ENCODE results near the gene GEMIN4.
A peak's percentile ranks its signal among the peaks of the same experiment; 100 is the strongest.
"Not testable (repeated sequence)": the region's sequence is repeated elsewhere in the genome, so short reads cannot be mapped to it uniquely, and the experiment has no call there.

The GEMIN4 gene

DNA sequence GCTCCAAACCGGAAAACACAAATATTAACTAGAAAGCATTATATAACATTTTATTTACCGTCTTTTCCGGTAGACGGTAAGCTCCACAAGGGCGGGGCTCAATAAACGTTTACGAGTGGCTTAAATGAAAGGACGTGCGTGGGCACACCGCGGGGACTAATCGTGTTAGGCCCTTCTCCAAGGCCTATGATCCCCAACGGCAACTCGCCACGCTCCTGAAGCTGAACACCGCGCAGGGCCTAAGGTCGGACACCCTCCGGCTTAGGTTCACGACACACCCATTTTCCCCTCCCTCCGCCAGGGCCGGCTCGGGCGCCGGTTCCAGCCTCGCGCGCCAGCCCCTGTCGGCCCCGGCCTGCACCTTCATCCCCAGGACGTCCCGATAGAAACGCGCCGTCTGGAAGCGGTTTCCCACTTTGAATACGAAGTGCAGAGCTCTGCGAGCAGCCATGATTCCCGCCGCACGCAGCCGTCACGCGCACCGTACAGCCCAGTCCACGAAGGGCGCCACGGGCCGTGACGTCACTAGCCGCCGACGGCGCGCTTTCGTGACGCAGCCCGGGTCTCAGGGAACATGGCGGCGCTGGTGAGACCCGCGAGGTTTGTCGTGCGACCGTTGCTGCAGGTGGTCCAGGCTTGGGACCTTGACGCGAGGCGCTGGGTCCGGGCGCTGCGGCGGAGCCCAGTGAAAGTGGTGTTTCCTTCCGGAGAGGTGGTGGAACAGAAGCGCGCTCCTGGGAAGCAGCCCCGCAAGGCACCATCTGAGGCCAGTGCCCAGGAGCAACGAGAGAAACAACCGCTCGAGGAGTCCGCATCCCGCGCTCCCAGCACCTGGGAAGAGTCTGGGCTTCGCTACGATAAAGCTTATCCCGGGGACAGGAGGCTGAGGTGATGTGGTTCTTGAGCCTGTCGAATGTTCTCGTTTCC lies 30.0 kb upstream of the GEMIN4 start, which contains the start of the genes GLOD4 and MRM3:
GLOD4 (minus strand) TSS at position 476 of the 927 bp plus-strand sequence; CDS start at position 451, 25 bp downstream.
MRM3 (plus strand) TSS at position 549 of the 927 bp plus-strand sequence; CDS start at position 575, 26 bp downstream.
- Histone ChIP-seq H3K9ac (ENCODE audit: low read depth in 1 of 2, low read length in 2 of 2) (peak within 1 kb of the TSS; percentile 90 to 92), H3K4me1 (ENCODE audit: control insufficient read depth in 2 of 2, insufficient read depth in 2 of 2, low read length in 2 of 2) (peaks cover 14 to 18% of the 10 kb centered on the region in 2 donors), H3K27ac (ENCODE audit: low read depth in 2 of 2, low read length in 2 of 2) (peak within 1 kb of the TSS; percentile 86 to 89), H3K9me3 (ENCODE audit: control insufficient read depth in 2 of 2, low read length in 2 of 2) (no peaks in the 10 kb centered on the region), H3K36me3 (ENCODE audit: control insufficient read depth in 2 of 2, insufficient read depth in 2 of 2, low read length in 2 of 2) (peaks cover 14 to 26% of the 10 kb centered on the region in 2 donors), H3K27me3 (ENCODE audit: control insufficient read depth in 2 of 2, insufficient read depth in 2 of 2, low read length in 2 of 2) (no peaks in the 10 kb centered on the region), H3K4me3 (ENCODE audit: low read length in 2 of 2) (peak within 1 kb of the TSS; percentile 98 to 100)

DNA sequence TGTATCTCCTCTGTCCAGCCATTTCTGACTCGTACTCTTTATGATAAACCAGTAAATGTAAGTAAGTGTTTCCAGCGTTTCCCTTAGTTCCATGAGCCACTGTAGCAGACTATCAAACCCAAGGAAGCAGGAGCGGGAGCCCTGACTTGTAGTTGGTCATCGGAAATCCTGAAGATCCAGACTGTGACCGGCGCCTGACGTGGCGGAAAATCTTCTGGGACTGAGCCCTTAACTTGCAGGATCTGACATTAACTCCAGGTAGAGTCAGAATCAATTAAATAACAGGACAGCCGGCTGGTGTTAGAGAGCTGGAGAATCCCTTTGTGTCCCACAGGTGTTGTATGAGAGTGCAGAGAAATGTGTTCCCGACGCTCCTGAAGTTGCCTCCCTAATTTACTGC lies 26.0 kb upstream of the GEMIN4 start:
- H3K4me3 ChIP-seq (ENCODE audit: low read length in 2 of 2), result no peak overlapping the region
- no peaks in the 10 kb centered on the region for H3K27me3 ChIP-seq (ENCODE audit: control insufficient read depth in 2 of 2, insufficient read depth in 2 of 2, low read length in 2 of 2)
- H3K27ac ChIP-seq (ENCODE audit: low read depth in 2 of 2, low read length in 2 of 2), result no peak overlapping the region
- no peak overlapping the region for H3K9ac ChIP-seq (ENCODE audit: low read depth in 1 of 2, low read length in 2 of 2)
- H3K4me1 ChIP-seq (ENCODE audit: control insufficient read depth in 2 of 2, insufficient read depth in 2 of 2, low read length in 2 of 2), result peaks cover 11 to 13% of the 10 kb centered on the region in 2 donors
- H3K9me3 ChIP-seq (ENCODE audit: control insufficient read depth in 2 of 2, low read length in 2 of 2), result no peaks in the 10 kb centered on the region
- H3K36me3 ChIP-seq (ENCODE audit: control insufficient read depth in 2 of 2, insufficient read depth in 2 of 2, low read length in 2 of 2), result peaks cover 46 to 52% of the 10 kb centered on the region in 2 donors

DNA sequence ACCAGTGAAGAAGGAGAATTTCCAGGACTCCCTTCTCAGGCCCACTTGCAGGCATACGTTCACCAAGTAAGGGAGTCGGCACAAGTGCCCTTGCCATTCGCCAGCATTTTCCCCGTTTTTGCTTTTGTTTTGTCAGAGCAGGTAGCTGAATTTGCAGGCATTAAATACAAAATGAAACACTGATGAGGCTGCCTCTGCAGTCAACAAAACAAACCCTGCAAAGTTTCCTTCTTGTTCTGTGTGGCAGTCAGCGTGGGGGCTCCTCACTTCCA lies 22.2 kb upstream of the GEMIN4 start:
- no peak overlapping the region for H3K4me3 ChIP-seq (ENCODE audit: low read length in 2 of 2)
- H3K9me3 ChIP-seq (ENCODE audit: control insufficient read depth in 2 of 2, low read length in 2 of 2), result no peaks in the 10 kb centered on the region
- peaks cover 69 to 73% of the 10 kb centered on the region in 2 donors for H3K36me3 ChIP-seq (ENCODE audit: control insufficient read depth in 2 of 2, insufficient read depth in 2 of 2, low read length in 2 of 2)

DNA sequence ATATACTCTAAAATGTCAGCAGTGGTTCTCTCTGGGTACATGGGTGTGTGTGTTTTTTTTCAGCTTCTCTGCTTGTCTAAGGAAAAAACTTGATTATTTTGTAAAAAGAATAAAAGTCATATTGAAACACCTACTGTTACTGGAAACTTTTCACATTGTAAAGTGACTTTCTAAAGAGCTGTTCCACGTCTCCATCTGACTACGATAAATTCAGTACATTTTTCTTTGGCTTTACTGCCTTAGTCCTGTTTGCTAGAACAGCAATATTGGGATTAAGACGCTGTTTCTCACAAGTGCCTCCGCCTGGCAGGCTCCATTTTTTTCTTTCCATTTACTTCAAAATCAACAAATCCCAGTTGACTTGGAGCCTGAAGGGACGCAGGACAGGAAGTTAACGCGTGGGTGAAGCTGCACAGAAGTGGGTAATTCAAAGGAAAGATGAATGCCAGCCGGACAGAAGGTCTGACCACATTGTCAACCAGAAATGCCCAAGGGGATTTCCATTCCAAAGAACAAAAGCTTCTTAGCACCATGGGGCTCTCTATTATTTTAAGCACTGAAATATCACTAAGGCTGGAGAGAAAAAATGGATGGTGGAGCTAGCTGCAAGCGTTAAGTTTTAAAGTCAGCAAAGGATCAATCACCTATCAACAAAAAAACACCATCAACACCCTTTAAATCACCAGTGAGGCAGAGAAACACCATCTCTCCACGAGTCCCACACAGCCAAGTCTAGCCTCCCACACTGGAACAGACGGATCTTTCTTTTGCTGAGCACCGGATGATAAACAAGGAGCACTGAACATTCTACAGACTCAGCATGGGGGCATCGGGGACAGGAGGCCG lies 21.6 kb upstream of the GEMIN4 start:
- Histone ChIP-seq H3K9ac (ENCODE audit: low read depth in 1 of 2, low read length in 2 of 2) (no peak overlapping the region), H3K36me3 (ENCODE audit: control insufficient read depth in 2 of 2, insufficient read depth in 2 of 2, low read length in 2 of 2) (peaks cover 72 to 77% of the 10 kb centered on the region in 2 donors), H3K4me3 (ENCODE audit: low read length in 2 of 2) (no peak overlapping the region), H3K27me3 (ENCODE audit: control insufficient read depth in 2 of 2, insufficient read depth in 2 of 2, low read length in 2 of 2) (no peaks in the 10 kb centered on the region), H3K9me3 (ENCODE audit: control insufficient read depth in 2 of 2, low read length in 2 of 2) (no peaks in the 10 kb centered on the region), H3K27ac (ENCODE audit: low read depth in 2 of 2, low read length in 2 of 2) (no peak overlapping the region), H3K4me1 (ENCODE audit: control insufficient read depth in 2 of 2, insufficient read depth in 2 of 2, low read length in 2 of 2) (no peaks in the 10 kb centered on the region)

More for the DNA sequence above, 22.2 kb upstream of the GEMIN4 start:
- no peak overlapping the region for H3K9ac ChIP-seq (ENCODE audit: low read depth in 1 of 2, low read length in 2 of 2)
- H3K4me1 ChIP-seq (ENCODE audit: control insufficient read depth in 2 of 2, insufficient read depth in 2 of 2, low read length in 2 of 2), result no peaks in the 10 kb centered on the region
- H3K27me3 ChIP-seq (ENCODE audit: control insufficient read depth in 2 of 2, insufficient read depth in 2 of 2, low read length in 2 of 2), result no peaks in the 10 kb centered on the region
- H3K27ac ChIP-seq (ENCODE audit: low read depth in 2 of 2, low read length in 2 of 2), result no peak overlapping the region

- Histone ChIP-seq H3K4me3 (ENCODE audit: low read length in 2 of 2) (no peak overlapping the region), H3K36me3 (ENCODE audit: control insufficient read depth in 2 of 2, insufficient read depth in 2 of 2, low read length in 2 of 2) (peaks cover 65 to 70% of the 10 kb centered on the region in 2 donors), H3K27me3 (ENCODE audit: control insufficient read depth in 2 of 2, insufficient read depth in 2 of 2, low read length in 2 of 2) (no peaks in the 10 kb centered on the region), H3K9me3 (ENCODE audit: control insufficient read depth in 2 of 2, low read length in 2 of 2) (no peaks in the 10 kb centered on the region), H3K9ac (ENCODE audit: low read depth in 1 of 2, low read length in 2 of 2) (no peak overlapping the region), H3K27ac (ENCODE audit: low read depth in 2 of 2, low read length in 2 of 2) (no peak overlapping the region), H3K4me1 (ENCODE audit: control insufficient read depth in 2 of 2, insufficient read depth in 2 of 2, low read length in 2 of 2) (no peaks in the 10 kb centered on the region)
Observed at GRCh38 chr17:773016-773415, 21.0 kb upstream of the GEMIN4 start.

DNA sequence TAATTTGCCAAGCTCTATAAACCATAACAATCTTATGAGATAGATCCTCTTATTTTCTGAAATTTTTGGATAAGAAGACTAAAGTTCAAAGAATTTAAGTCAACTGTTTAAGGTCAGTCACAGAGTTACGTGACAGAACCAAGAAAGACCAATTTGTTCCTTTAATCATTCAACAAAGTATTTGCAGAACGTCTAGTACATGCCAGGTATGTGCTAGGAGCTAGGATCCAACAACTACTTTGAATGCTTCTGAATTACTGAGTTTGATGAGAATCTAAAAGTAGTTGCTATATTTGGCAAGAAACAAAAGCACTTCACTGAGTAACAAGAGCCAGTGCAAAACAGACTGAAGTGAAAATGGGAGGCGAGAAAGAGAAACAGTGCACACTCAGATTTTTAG lies 15.0 kb upstream of the GEMIN4 start:
- Histone ChIP-seq H3K9me3 (ENCODE audit: control insufficient read depth in 2 of 2, low read length in 2 of 2) (no peaks in the 10 kb centered on the region), H3K4me3 (ENCODE audit: low read length in 2 of 2) (no peak overlapping the region), H3K27ac (ENCODE audit: low read depth in 2 of 2, low read length in 2 of 2) (no peak overlapping the region), H3K36me3 (ENCODE audit: control insufficient read depth in 2 of 2, insufficient read depth in 2 of 2, low read length in 2 of 2) (peaks cover 42 to 44% of the 10 kb centered on the region in 2 donors), H3K9ac (ENCODE audit: low read depth in 1 of 2, low read length in 2 of 2) (no peak overlapping the region), H3K27me3 (ENCODE audit: control insufficient read depth in 2 of 2, insufficient read depth in 2 of 2, low read length in 2 of 2) (no peaks in the 10 kb centered on the region), H3K4me1 (ENCODE audit: control insufficient read depth in 2 of 2, insufficient read depth in 2 of 2, low read length in 2 of 2) (no peaks in the 10 kb centered on the region)

DNA sequence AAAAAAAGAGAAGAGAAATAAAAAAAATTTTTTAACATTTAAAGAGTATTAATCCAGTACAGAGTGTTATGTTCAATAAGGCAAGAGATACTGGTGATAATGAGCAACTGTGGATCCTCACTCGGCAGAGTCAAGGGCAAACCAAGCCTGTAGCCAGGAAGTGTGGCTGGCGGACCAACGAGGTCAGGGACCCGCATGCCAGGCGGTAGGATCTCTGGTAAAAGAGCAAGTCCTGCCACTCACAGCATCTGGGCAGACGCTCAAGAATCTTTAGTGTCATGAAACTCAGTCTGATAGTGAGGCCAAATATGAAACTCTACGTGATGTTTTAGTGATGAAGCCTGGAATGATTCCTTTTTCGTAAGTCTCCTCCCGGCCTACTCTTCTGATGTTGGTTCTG lies 8.3 kb upstream of the GEMIN4 start:
- Histone ChIP-seq H3K9me3 (ENCODE audit: control insufficient read depth in 2 of 2, low read length in 2 of 2) (no peaks in the 10 kb centered on the region), H3K27ac (ENCODE audit: low read depth in 2 of 2, low read length in 2 of 2) (no peak overlapping the region), H3K27me3 (ENCODE audit: control insufficient read depth in 2 of 2, insufficient read depth in 2 of 2, low read length in 2 of 2) (no peaks in the 10 kb centered on the region), H3K9ac (ENCODE audit: low read depth in 1 of 2, low read length in 2 of 2) (no peak overlapping the region), H3K36me3 (ENCODE audit: control insufficient read depth in 2 of 2, insufficient read depth in 2 of 2, low read length in 2 of 2) (peaks cover 25 to 40% of the 10 kb centered on the region in 2 donors), H3K4me1 (ENCODE audit: control insufficient read depth in 2 of 2, insufficient read depth in 2 of 2, low read length in 2 of 2) (no peaks in the 10 kb centered on the region), H3K4me3 (ENCODE audit: low read length in 2 of 2) (no peak overlapping the region)

DNA sequence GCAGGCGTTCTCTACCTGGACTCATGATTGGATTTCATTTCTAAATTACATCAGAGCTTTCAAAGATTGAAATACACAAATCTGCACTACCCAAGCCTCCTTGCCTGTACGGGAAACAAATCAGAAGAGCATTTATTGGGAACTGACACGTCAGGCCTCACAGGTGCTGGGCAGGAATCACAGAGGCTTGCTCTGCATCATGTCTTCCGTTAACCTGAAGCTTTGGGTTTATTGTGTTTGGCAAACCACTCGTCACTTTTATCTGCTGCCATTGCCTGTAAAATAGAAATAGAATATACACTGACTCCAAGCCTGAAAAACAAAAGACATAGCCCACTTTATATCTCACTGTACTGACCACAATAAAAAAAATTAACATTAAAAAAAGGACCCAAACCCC lies 7.9 kb upstream of the GEMIN4 start:
- no peak overlapping the region for H3K27ac ChIP-seq (ENCODE audit: low read depth in 2 of 2, low read length in 2 of 2)
- no peaks in the 10 kb centered on the region for H3K27me3 ChIP-seq (ENCODE audit: control insufficient read depth in 2 of 2, insufficient read depth in 2 of 2, low read length in 2 of 2)
- no peaks in the 10 kb centered on the region for H3K9me3 ChIP-seq (ENCODE audit: control insufficient read depth in 2 of 2, low read length in 2 of 2)
- no peaks in the 10 kb centered on the region for H3K4me1 ChIP-seq (ENCODE audit: control insufficient read depth in 2 of 2, insufficient read depth in 2 of 2, low read length in 2 of 2)
- H3K4me3 ChIP-seq (ENCODE audit: low read length in 2 of 2), result no peak overlapping the region
- peaks cover 21 to 36% of the 10 kb centered on the region in 2 donors for H3K36me3 ChIP-seq (ENCODE audit: control insufficient read depth in 2 of 2, insufficient read depth in 2 of 2, low read length in 2 of 2)
- H3K9ac ChIP-seq (ENCODE audit: low read depth in 1 of 2, low read length in 2 of 2), result no peak overlapping the region

DNA sequence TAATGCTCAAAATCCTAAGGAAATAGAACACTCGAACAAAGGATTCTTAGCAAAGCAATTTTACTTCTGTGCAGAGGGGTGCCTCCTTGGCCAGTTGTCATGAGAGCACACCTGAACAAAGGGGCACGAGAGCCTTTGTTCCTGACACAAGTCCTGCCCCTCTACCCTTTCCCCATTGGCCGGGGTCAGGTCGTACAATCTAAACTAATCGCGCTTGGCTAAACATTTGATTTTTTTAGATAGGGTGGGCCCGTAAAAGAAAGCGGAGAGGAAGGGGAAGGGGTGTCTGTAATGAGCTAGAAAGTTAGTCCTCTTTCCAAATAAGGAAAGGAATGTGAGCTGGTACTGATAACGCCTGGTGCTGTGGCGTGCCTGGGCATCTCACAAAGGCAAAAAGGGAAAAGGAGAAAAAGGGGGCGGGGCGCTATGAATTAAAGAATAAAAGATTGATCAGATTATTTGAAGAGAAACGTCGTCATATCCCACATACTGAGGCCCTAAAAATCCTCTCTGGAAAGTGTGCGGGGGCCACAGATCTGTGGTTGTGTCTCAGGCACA lies 4.0 kb upstream of the GEMIN4 start:
- H3K9ac ChIP-seq (ENCODE audit: low read depth in 1 of 2, low read length in 2 of 2); H3K4me1 ChIP-seq (ENCODE audit: control insufficient read depth in 2 of 2, insufficient read depth in 2 of 2, low read length in 2 of 2); H3K9me3 ChIP-seq (ENCODE audit: control insufficient read depth in 2 of 2, low read length in 2 of 2); H3K27ac ChIP-seq (ENCODE audit: low read depth in 2 of 2, low read length in 2 of 2); H3K4me3 ChIP-seq (ENCODE audit: low read length in 2 of 2); H3K27me3 ChIP-seq (ENCODE audit: control insufficient read depth in 2 of 2, insufficient read depth in 2 of 2, low read length in 2 of 2): not testable (repeated sequence)
- H3K36me3 ChIP-seq (ENCODE audit: control insufficient read depth in 2 of 2, insufficient read depth in 2 of 2, low read length in 2 of 2), result peaks cover 6 to 18% of the 10 kb centered on the region in 2 donors
